IMR-90 (cell line): ENCODE measurements around the gene TTK. TPM values are rescaled to one million over a fixed set of nuclear protein-coding genes. Genes with fewer than 3 reads are reported as not detected.

Experiments used
- ATAC-seq: fragments of 200-7000 bp; cut with Tn5 transposase; 2 replicates; pipeline ENCODE4 v1.9.1; 2020; ENCODE audit warnings: low read depth, mild to moderate bottlenecking, moderate library complexity
- BruUV-seq: library from RNA; stranded (reverse); fragments of 400-500 nt; replicated peaks from 2 replicates; lab custom pipeline; 2021; lab: Mats Ljungman, UMichigan
- CTCF ChIA-PET: fragments of 300-600 bp; formaldehyde crosslinking; extraction: SDS; loops from one replicate; lab custom pipeline; 2021; ENCODE audit warnings: antibody characterized with exemption; lab: Yijun Ruan, JAX
- POLR2A ChIA-PET: fragments of 300-600 bp; sonication (Branson Sonifier 250); formaldehyde crosslinking; loops from one replicate; lab custom pipeline; 2022; ENCODE audit warnings: antibody characterized with exemption; ENCODE audit not compliant: unreplicated experiment; lab: Charles Lee
- DNase-seq: peaks from one replicate; pipeline ENCODE4 v3.0.0; 2013
- H2AFZ ChIP-seq: replicated peaks from 2 replicates; pipeline ENCODE3; 2013; ENCODE audit warnings: low read length, mild to moderate bottlenecking; ENCODE audit not compliant: poor library complexity
- H2AK5ac ChIP-seq: 2 replicates; pipeline ENCODE4 v1.6.1; 2013; ENCODE audit warnings: low read depth, low read length, inconsistent platforms
- H2AK9ac ChIP-seq: replicated peaks from 2 replicates; pipeline ENCODE3; 2013; ENCODE audit warnings: mild to moderate bottlenecking, low read depth, low read length, moderate library complexity; ENCODE audit not compliant: poor library complexity
- H2BK120ac ChIP-seq: 2 replicates; pipeline ENCODE4 v1.6.1; 2013; ENCODE audit warnings: low read depth, low read length, inconsistent platforms
- H2BK15ac ChIP-seq: 3 replicates; pipeline ENCODE4 v1.6.1; 2013; ENCODE audit warnings: low read depth, low read length, inconsistent platforms
- H2BK20ac ChIP-seq: 2 replicates; pipeline ENCODE4 v1.6.1; 2013; ENCODE audit warnings: low read depth, mild to moderate bottlenecking, inconsistent platforms, low read length, moderate library complexity
- H2BK5ac ChIP-seq: 2 replicates; pipeline ENCODE4 v1.6.1; 2013; ENCODE audit warnings: mild to moderate bottlenecking, low read depth, low read length, inconsistent platforms; ENCODE audit not compliant: poor library complexity, severe bottlenecking
- H3K14ac ChIP-seq: replicated peaks from 2 replicates; pipeline ENCODE4 v1.6.1; 2013; ENCODE audit warnings: low read depth, low read length, inconsistent platforms
- H3K18ac ChIP-seq: 2 replicates; pipeline ENCODE4 v1.6.1; 2013; ENCODE audit warnings: low read depth, low read length, control low read depth
- H3K23ac ChIP-seq: 2 replicates; pipeline ENCODE4 v1.6.1; 2013; ENCODE audit warnings: low read depth, low read length, inconsistent platforms
- H3K27ac ChIP-seq: 2 replicates; pipeline ENCODE4 v1.5.1; 2013; ENCODE audit warnings: mild to moderate bottlenecking, control low read depth, low read length; ENCODE audit not compliant: insufficient read depth
- H3K27me3 ChIP-seq: 2 replicates; pipeline ENCODE4 v1.6.1; 2013; ENCODE audit warnings: low read length; ENCODE audit not compliant: control insufficient read depth, insufficient read depth
- H3K36me3 ChIP-seq: 2 replicates; pipeline ENCODE4 v1.6.1; 2013; ENCODE audit warnings: low read length, mixed read lengths; ENCODE audit not compliant: control insufficient read depth, insufficient read depth
- H3K4ac ChIP-seq: 2 replicates; pipeline ENCODE4 v1.6.1; 2013; ENCODE audit warnings: low read depth, low read length, inconsistent platforms
- H3K4me1 ChIP-seq: 2 replicates; pipeline ENCODE4 v1.6.1; 2013; ENCODE audit warnings: low read length, mixed read lengths; ENCODE audit not compliant: control insufficient read depth, insufficient read depth
- H3K4me2 ChIP-seq: 2 replicates; pipeline ENCODE4 v1.6.1; 2013; ENCODE audit warnings: low read depth, mild to moderate bottlenecking, control low read depth, low read length, moderate library complexity
- H3K4me3 ChIP-seq: 2 replicates; pipeline ENCODE4 v1.5.1; 2013; ENCODE audit warnings: low read depth, mild to moderate bottlenecking, control low read depth, low read length, moderate library complexity; ENCODE audit not compliant: insufficient read depth
- H3K56ac ChIP-seq: 2 replicates; pipeline ENCODE4 v1.6.1; 2013; ENCODE audit warnings: low read length, inconsistent platforms; ENCODE audit not compliant: insufficient read depth; ENCODE audit errors: extremely low read depth
- H3K79me1 ChIP-seq, 2 experiments: 2 replicates each; pipeline ENCODE4 v1.6.1; 2013; ENCODE audit warnings: low read length in 2 of 2, inconsistent platforms in 1 of 2, low read depth in 1 of 2
- H3K9ac ChIP-seq: 2 replicates; pipeline ENCODE4 v1.6.1; 2013; ENCODE audit warnings: low read depth, low read length, control low read depth
- H3K9me1 ChIP-seq: 2 replicates; pipeline ENCODE4 v1.6.1; 2013; ENCODE audit warnings: low read length, inconsistent platforms; ENCODE audit not compliant: insufficient read depth
- H3K9me3 ChIP-seq: 2 replicates; pipeline ENCODE4 v1.6.1; 2013; ENCODE audit warnings: low read length; ENCODE audit not compliant: control insufficient read depth, insufficient read depth
- H4K20me1 ChIP-seq: 2 replicates; pipeline ENCODE4 v1.6.1; 2013; ENCODE audit warnings: low read length, inconsistent platforms; ENCODE audit not compliant: insufficient read depth
- H4K5ac ChIP-seq: 2 replicates; pipeline ENCODE4 v1.6.1; 2013; ENCODE audit warnings: mild to moderate bottlenecking, low read depth, low read length, control low read depth
- H4K8ac ChIP-seq, 2 experiments: 2 replicates each; pipeline ENCODE4 v1.6.1; 2013; ENCODE audit warnings: low read depth in 2 of 2, low read length in 2 of 2, control low read depth in 1 of 2, inconsistent platforms in 1 of 2
- H4K91ac ChIP-seq: 2 replicates; pipeline ENCODE4 v1.6.1; 2013; ENCODE audit warnings: low read depth, low read length, inconsistent platforms; ENCODE audit not compliant: insufficient read depth
- BHLHE40 ChIP-seq: fragments of 150-350 bp; IDR thresholded peaks from 2 replicates; pipeline ENCODE4 v1.6.1; 2016; ENCODE audit warnings: mild to moderate bottlenecking, low read depth, low read length
- CEBPB ChIP-seq: IDR thresholded peaks from 2 replicates; pipeline ENCODE4 v1.6.1; 2012; ENCODE audit warnings: low read depth, low read length, improper control_type of control experiment
- CHD1 ChIP-seq: IDR thresholded peaks from 2 replicates; pipeline ENCODE4 v1.6.1; 2012; ENCODE audit warnings: low read depth, low read length, improper control_type of control experiment
- CTCF ChIP-seq: conservative IDR thresholded peaks from 2 replicates; pipeline ENCODE4 v1.5.1; 2012; ENCODE audit warnings: mild to moderate bottlenecking, low read depth, low read length, improper control_type of control experiment
- FOS ChIP-seq: fragments of 150-350 bp; IDR thresholded peaks from 2 replicates; pipeline ENCODE4 v1.6.1; 2016; ENCODE audit warnings: low read depth, low read length
- MAFK ChIP-seq: IDR thresholded peaks from 2 replicates; pipeline ENCODE4 v1.6.1; 2012; ENCODE audit warnings: low read depth, low read length, improper control_type of control experiment
- MAZ ChIP-seq: IDR thresholded peaks from 2 replicates; pipeline ENCODE4 v1.6.1; 2012; ENCODE audit warnings: low read depth, mild to moderate bottlenecking, low read length, improper control_type of control experiment, moderate library complexity, borderline replicate concordance
- MXI1 ChIP-seq: IDR thresholded peaks from 2 replicates; pipeline ENCODE4 v1.6.1; 2012; ENCODE audit warnings: low read depth, mild to moderate bottlenecking, low read length, moderate library complexity, borderline replicate concordance
- NFE2L2 ChIP-seq: fragments of 150-350 bp; IDR thresholded peaks from 2 replicates; pipeline ENCODE4 v1.6.1; 2016; ENCODE audit warnings: low read depth, mild to moderate bottlenecking, low read length
- POLR2A ChIP-seq: IDR thresholded peaks from 2 replicates; pipeline ENCODE4 v1.6.1; 2012; ENCODE audit warnings: mild to moderate bottlenecking, low read depth, low read length
- RAD21 ChIP-seq: IDR thresholded peaks from 2 replicates; pipeline ENCODE4 v1.6.1; 2012; ENCODE audit warnings: low read length, improper control_type of control experiment
- RCOR1 ChIP-seq: IDR thresholded peaks from 2 replicates; pipeline ENCODE4 v1.6.1; 2012; ENCODE audit warnings: mild to moderate bottlenecking, low read length, improper control_type of control experiment; ENCODE audit not compliant: insufficient replicate concordance
- RFX5 ChIP-seq: IDR thresholded peaks from 2 replicates; pipeline ENCODE4 v1.8.0; 2012; ENCODE audit warnings: low read depth, mild to moderate bottlenecking, low read length, moderate library complexity
- SMC3 ChIP-seq: fragments of 150-350 bp; IDR thresholded peaks from 2 replicates; pipeline ENCODE4 v1.6.1; 2016; ENCODE audit warnings: low read depth, mild to moderate bottlenecking, antibody characterized with exemption, low read length, moderate library complexity
- USF2 ChIP-seq: fragments of 150-350 bp; IDR thresholded peaks from 2 replicates; pipeline ENCODE4 v1.6.1; 2017; ENCODE audit warnings: mild to moderate bottlenecking, antibody characterized with exemption, low read length, low read depth
- dilution Hi-C: fragments of 300-500 bp; cut with HindIII; formaldehyde crosslinking; loops from one replicate; pipeline ENCODE4 v1.14.3; 2018; ENCODE audit warnings: low sequenced_read_pairs; ENCODE audit not compliant: unreplicated experiment
- in situ Hi-C: fragments of 300-500 bp; cut with MboI; formaldehyde crosslinking; loops from 3 replicates; pipeline ENCODE4 v1.14.3; 2019; ENCODE audit warnings: low sequenced_read_pairs, inconsistent platforms, mixed read lengths
- intact Hi-C: fragments of 100-400 bp; cut with micrococcal nuclease; formaldehyde crosslinking; loops from 2 replicates; pipeline ENCODE4 v1.10.0; 2022
- polyA plus RNA-seq, 3 experiments: library from polyadenylated mRNA; depleted of rRNA; stranded (reverse); fragments of >200 nt; gene quantifications; 2 replicates each; pipeline ENCODE4 v1.2.3, GENCODE V29; 2012; ENCODE audit warnings: low replicate concordance in 1 of 3
- total RNA-seq: library from RNA; depleted of rRNA; stranded (reverse); fragments of >200 nt; gene quantifications from 2 replicates; pipeline ENCODE4 v1.2.3, GENCODE V29; 2012
- TF ChIP-seq, protein P1 (sequence below): fragments of 150-350 bp; IDR thresholded peaks from 2 replicates; pipeline ENCODE4 v1.6.1; 2016; ENCODE audit warnings: low read depth, mild to moderate bottlenecking, low read length, moderate library complexity, borderline replicate concordance

The TTK gene
- total and polyA plus RNA-seq, 2 of the 4 experiments (the other 2 are of a cell fraction), result 7.5 to 21.5 TPM

- H3K36me3 ChIP-seq, result no peaks in the 10 kb centered on the region
- dilution Hi-C loops, result loop anchor here (25.0 kb wide), 1 partner anchor 120 kb away; no protein-coding TSS in a partner anchor
- H3K27ac ChIP-seq, result no peak overlapping the region
- no peak overlapping the region for H3K9ac ChIP-seq
- no peak overlapping the region for H3K4ac ChIP-seq
- in situ Hi-C loops, result no loop called here
- H4K8ac ChIP-seq, result no peak overlapping the region
- no peak overlapping the region for H2BK15ac ChIP-seq
- no peak overlapping the region for H3K4me3 ChIP-seq
- DNase-seq, result no peak
- H2AK5ac ChIP-seq, result no peak overlapping the region
- H3K9me1 ChIP-seq, result no peaks in the 10 kb centered on the region
- no peaks in the 10 kb centered on the region for H3K79me1 ChIP-seq
- H4K20me1 ChIP-seq, result no peaks in the 10 kb centered on the region
- H3K9me3 ChIP-seq, result no peaks in the 10 kb centered on the region
- H3K27me3 ChIP-seq, result no peaks in the 10 kb centered on the region
- H3K56ac ChIP-seq, result no peak overlapping the region
- H2BK20ac ChIP-seq, result no peak overlapping the region
- H2AFZ ChIP-seq, result no peak overlapping the region
- CTCF ChIA-PET, result interaction anchor here (2.0 kb wide), 1 partner anchor 18 kb away, joined by 6 read pairs; no protein-coding TSS in a partner anchor
- intact Hi-C loops, result no loop called here
- no peak overlapping the region for H2BK5ac ChIP-seq
- H4K5ac ChIP-seq, result no peak overlapping the region
- H3K4me2 ChIP-seq, result no peak overlapping the region
- POLR2A ChIA-PET, result no interaction called here
- no peak for TF ChIP-seq SMC3
- no peak for TF ChIP-seq CTCF
- TF ChIP-seq RCOR1, result no peak
- no peak for TF ChIP-seq FOS
- TF ChIP-seq USF2, result no peak
- TF ChIP-seq, protein P1, sequence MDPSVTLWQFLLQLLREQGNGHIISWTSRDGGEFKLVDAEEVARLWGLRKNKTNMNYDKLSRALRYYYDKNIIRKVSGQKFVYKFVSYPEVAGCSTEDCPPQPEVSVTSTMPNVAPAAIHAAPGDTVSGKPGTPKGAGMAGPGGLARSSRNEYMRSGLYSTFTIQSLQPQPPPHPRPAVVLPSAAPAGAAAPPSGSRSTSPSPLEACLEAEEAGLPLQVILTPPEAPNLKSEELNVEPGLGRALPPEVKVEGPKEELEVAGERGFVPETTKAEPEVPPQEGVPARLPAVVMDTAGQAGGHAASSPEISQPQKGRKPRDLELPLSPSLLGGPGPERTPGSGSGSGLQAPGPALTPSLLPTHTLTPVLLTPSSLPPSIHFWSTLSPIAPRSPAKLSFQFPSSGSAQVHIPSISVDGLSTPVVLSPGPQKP, result no peak
- TF ChIP-seq RAD21, result no peak
- no peak for TF ChIP-seq MXI1
- no peak for TF ChIP-seq POLR2A
- TF ChIP-seq MAFK, result no peak
- no peak for TF ChIP-seq BHLHE40
- TF ChIP-seq RFX5, result no peak
- TF ChIP-seq CEBPB, result no peak
- no peak for TF ChIP-seq NFE2L2
- TF ChIP-seq CHD1, result no peak
- TF ChIP-seq MAZ, result no peak
- H3K18ac ChIP-seq, result no peak overlapping the region
- no peak overlapping the region for H3K14ac ChIP-seq
- no peak for ATAC-seq
- no peak overlapping the region for H2AK9ac ChIP-seq
- H2BK120ac ChIP-seq, result no peak overlapping the region
- H3K23ac ChIP-seq, result no peak overlapping the region
- H4K91ac ChIP-seq, result no peak overlapping the region
- no TSS peak for BruUV-seq
- no peaks in the 10 kb centered on the region for H3K4me1 ChIP-seq
Measured at GRCh38 chr6:79967178-79967577, 37.3 kb upstream of the TTK start.
